WTC11 (cell line): ENCODE data around the gene OR51B2.

Experiments used
- CTCF ChIP-seq: fragments of 200-600 bp; IDR thresholded peaks from 2 replicates; pipeline ENCODE4 v1.8.0; 2022; ENCODE audit warnings: antibody characterized with exemption
- TEAD1 ChIP-seq: sonication (generic); formaldehyde crosslinking; IDR thresholded peaks from 2 replicates; pipeline ENCODE4 v1.8.0; 2022; ENCODE audit warnings: mild to moderate bottlenecking, missing genetic modification reagents
- ZNF423 ChIP-seq: fragments of 250-450 bp; sonication (Bioruptor Pico); IDR thresholded peaks from 2 replicates; pipeline ENCODE4 v2.1.2; 2022; ENCODE audit warnings: mild to moderate bottlenecking, moderate library complexity

GRCh38 chr11:5364214-5364613, 40.1 kb upstream of the OR51B2 start:
- TF ChIP-seq TEAD1 (no peak), CTCF (no peak), ZNF423 (CRISPR knock-in tag) (no peak)
